PC-9 (cell line): ENCODE data around the gene PTGES2. TPM values are rescaled to one million over a fixed set of nuclear protein-coding genes. Genes with fewer than 3 reads are reported as not detected.

Source experiments
- BruUV-seq: library from RNA; stranded (reverse); fragments of 400-500 nt; replicated peaks from 2 replicates; lab custom pipeline; 2021; lab: Mats Ljungman, UMichigan
- CTCF ChIA-PET: fragments of 300-600 bp; sonication (Branson Sonifier 250); formaldehyde crosslinking; loops from one replicate; lab custom pipeline; 2022; ENCODE audit warnings: antibody characterized with exemption; lab: Charles Lee
- POLR2A ChIA-PET: fragments of 300-600 bp; sonication (Branson Sonifier 250); formaldehyde crosslinking; loops from one replicate; lab custom pipeline; 2022; ENCODE audit warnings: antibody characterized with exemption; ENCODE audit not compliant: unreplicated experiment; lab: Charles Lee
- DNase-seq, 2 experiments: peaks; one replicate each; pipeline versions ENCODE4 v3.0.0 to v3.0.0-alpha.2; 2015 to 2022; ENCODE audit warnings: mixed read lengths in 1 of 2
- H2AFZ ChIP-seq: fragments of 200-600 bp; sonication (generic); 2 replicates; pipeline ENCODE4 v1.8.1; 2017; ENCODE audit warnings: antibody characterized with exemption
- H3F3A ChIP-seq: fragments of 200-600 bp; sonication (generic); 2 replicates; pipeline ENCODE4 v1.8.1; 2017; ENCODE audit warnings: antibody characterized with exemption, mild to moderate bottlenecking, low read depth; ENCODE audit not compliant: insufficient read depth
- H3K27ac ChIP-seq: fragments of 200-600 bp; sonication (generic); 2 replicates; pipeline ENCODE4 v1.6.1; 2016; ENCODE audit warnings: mixed run types
- H3K27me3 ChIP-seq: fragments of 200-600 bp; sonication (generic); 2 replicates; pipeline ENCODE4 v1.6.1; 2016; ENCODE audit warnings: low read depth, mixed run types; ENCODE audit not compliant: insufficient read depth
- H3K36me3 ChIP-seq: fragments of 200-600 bp; sonication (generic); 2 replicates; pipeline ENCODE4 v1.6.1; 2016; ENCODE audit warnings: low read depth, mixed run types
- H3K4me1 ChIP-seq: fragments of 200-600 bp; sonication (generic); replicated peaks from 2 replicates; pipeline ENCODE4 v1.6.1; 2016; ENCODE audit warnings: mixed run types; ENCODE audit not compliant: insufficient read depth
- H3K4me2 ChIP-seq: fragments of 200-600 bp; sonication (generic); 2 replicates; pipeline ENCODE4 v1.6.1; 2017; ENCODE audit warnings: mixed run types
- H3K4me3 ChIP-seq: fragments of 200-600 bp; sonication (generic); 2 replicates; pipeline ENCODE4 v1.6.1; 2016; ENCODE audit warnings: mixed run types
- H3K79me2 ChIP-seq: fragments of 200-600 bp; sonication (generic); 2 replicates; pipeline ENCODE4 v1.6.1; 2017; ENCODE audit warnings: low read depth, mixed run types
- H3K9me2 ChIP-seq: fragments of 200-600 bp; sonication (generic); 2 replicates; pipeline ENCODE4 v1.8.1; 2017; ENCODE audit warnings: mild to moderate bottlenecking; ENCODE audit not compliant: insufficient read depth
- H3K9me3 ChIP-seq: fragments of 200-600 bp; sonication (generic); 2 replicates; pipeline ENCODE4 v1.8.1; 2016; ENCODE audit warnings: low read depth; ENCODE audit not compliant: insufficient read depth
- H4K20me1 ChIP-seq: fragments of 200-600 bp; sonication (generic); 2 replicates; pipeline ENCODE4 v1.8.1; 2017; ENCODE audit not compliant: insufficient read depth
- EZH2 ChIP-seq: fragments of 200-600 bp; sonication (generic); IDR thresholded peaks from 2 replicates; pipeline ENCODE4 v1.8.0; 2017; ENCODE audit warnings: antibody characterized with exemption, low read depth
- intact Hi-C: fragments of 100-400 bp; cut with micrococcal nuclease; formaldehyde crosslinking; loops from one replicate; pipeline ENCODE4 v1.10.0; 2022; ENCODE audit not compliant: unreplicated experiment
- total RNA-seq: library from RNA; stranded (reverse); gene quantifications from 2 replicates; pipeline ENCODE4 v1.2.3, GENCODE V29; 2021
- TF ChIP-seq, protein P1 (sequence below): fragments of 200-600 bp; sonication (generic); conservative IDR thresholded peaks from 2 replicates; pipeline ENCODE4 v1.6.1; 2017; ENCODE audit warnings: mixed run types, antibody characterized with exemption, mild to moderate bottlenecking, moderate library complexity

PTGES2 gene
- total RNA-seq, 1 experiment from 2014 or later = 95.2 TPM

DNA sequence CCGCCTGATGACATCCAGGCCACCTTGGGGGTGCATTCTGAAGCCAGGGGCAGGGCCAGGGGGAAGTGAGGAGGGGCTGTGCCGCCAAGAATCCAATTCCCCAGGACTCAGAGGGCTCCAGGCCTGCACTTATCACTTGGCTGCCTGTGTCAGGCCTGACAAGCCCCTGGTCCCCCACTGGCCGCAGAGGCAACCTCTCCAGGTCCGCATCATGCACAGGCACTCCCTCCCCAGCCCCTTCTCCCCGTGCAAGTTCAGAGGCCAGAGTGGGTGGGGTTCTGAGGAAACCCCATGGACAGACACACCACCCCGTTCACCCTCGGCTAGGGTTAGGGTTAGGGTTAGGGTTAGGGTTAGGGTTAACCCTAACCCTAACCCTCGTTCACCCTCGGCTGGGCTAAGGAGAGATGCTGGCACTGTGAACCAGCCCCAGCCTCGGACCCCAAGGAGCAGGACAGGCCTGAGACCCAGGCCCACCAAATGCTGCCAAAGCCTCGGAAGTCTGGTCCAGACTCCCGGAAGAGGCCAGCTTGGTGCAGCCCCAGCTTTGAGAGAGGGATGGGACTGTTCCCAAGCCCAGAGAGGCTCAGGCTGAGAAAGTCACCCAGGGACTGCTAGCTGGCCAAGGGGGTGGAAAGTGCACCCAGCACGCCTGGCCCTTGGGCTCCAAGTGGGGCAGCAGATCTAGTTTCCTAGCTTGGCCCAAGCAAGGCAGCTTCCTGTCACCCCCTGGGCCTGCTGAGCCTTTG is 26.6 kb upstream of the PTGES2 start:
- CTCF ChIA-PET = no interaction called here

DNA sequence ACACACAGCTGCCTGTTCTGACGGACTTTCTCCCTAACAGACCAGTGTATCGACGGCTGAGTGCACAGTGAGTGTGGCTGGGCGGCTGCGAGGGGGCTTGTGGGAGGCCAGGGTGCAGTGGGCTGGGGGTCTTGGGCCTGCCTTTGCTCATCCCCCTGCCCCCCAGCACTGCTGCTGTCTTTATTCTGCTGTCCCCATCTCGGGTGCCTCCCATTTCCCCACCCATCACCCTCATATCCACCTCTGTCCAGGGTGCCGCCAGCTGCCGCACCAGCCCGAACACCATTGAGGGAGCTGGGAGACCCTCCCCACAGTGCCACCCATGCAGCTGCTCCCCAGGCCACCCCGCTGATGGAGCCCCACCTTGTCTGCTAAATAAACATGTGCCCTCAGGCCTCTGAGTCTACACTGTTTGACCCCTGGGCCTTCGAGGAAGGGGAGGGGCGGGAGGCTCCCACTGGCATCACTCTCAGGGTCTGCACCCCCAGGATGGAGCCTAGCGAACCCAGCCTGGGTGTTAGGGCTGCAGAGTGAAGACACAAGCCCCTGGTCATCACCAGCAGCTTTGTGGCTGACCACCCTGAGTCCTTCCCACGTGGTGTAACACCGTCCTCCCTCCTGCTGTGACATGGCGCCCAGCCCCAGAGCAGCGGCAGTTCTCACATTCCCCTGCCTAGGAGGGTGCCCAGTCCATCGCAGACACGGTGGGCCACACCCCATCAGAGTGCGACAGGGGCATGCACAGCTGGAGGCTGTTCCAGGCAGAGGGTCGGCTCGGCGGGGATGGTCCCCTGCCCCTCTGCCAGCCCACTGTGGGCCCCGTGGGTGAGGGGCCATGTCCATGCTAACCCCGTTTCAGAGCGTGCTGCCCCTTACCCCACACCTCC is 25.8 kb upstream of the PTGES2 start:
- DNase-seq = no peak
- Histone ChIP-seq H3K79me2 (peaks cover 21% of the 10 kb centered on the region), H3K36me3 (peaks cover 7% of the 10 kb centered on the region; the same call in 1 of the 2 replicates), H3K9me3 (no peaks in the 10 kb centered on the region), H3K27me3 (no peaks in the 10 kb centered on the region), H3K4me2 (no peak overlapping the region), H3K4me1 (peaks cover 19% of the 10 kb centered on the region), H4K20me1 (peaks cover 24% of the 10 kb centered on the region), H3K4me3 (no peak overlapping the region), H3K27ac (no peak overlapping the region), H2AFZ (no peak overlapping the region), H3K9me2 (no peaks in the 10 kb centered on the region), H3F3A (peaks cover 74% of the 10 kb centered on the region)
- TF ChIP-seq, protein P1, sequence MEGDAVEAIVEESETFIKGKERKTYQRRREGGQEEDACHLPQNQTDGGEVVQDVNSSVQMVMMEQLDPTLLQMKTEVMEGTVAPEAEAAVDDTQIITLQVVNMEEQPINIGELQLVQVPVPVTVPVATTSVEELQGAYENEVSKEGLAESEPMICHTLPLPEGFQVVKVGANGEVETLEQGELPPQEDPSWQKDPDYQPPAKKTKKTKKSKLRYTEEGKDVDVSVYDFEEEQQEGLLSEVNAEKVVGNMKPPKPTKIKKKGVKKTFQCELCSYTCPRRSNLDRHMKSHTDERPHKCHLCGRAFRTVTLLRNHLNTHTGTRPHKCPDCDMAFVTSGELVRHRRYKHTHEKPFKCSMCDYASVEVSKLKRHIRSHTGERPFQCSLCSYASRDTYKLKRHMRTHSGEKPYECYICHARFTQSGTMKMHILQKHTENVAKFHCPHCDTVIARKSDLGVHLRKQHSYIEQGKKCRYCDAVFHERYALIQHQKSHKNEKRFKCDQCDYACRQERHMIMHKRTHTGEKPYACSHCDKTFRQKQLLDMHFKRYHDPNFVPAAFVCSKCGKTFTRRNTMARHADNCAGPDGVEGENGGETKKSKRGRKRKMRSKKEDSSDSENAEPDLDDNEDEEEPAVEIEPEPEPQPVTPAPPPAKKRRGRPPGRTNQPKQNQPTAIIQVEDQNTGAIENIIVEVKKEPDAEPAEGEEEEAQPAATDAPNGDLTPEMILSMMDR = no peak
- no peak for TF ChIP-seq EZH2
- intact Hi-C loops = no loop called here
- BruUV-seq = no TSS peak
- ChIA-PET CTCF (no interaction called here), POLR2A (no interaction called here)

More for the DNA sequence above, 26.6 kb upstream of the PTGES2 start:
- intact Hi-C loops = no loop called here
- peaks cover 24% of the 10 kb centered on the region for H4K20me1 ChIP-seq
- H3F3A ChIP-seq = peaks cover 67% of the 10 kb centered on the region
- H3K9me2 ChIP-seq = no peaks in the 10 kb centered on the region
- no TSS peak for BruUV-seq
- H3K79me2 ChIP-seq = peaks cover 19% of the 10 kb centered on the region
- POLR2A ChIA-PET = no interaction called here
- no peaks in the 10 kb centered on the region for H3K27me3 ChIP-seq
- H3K36me3 ChIP-seq = peaks cover 7% of the 10 kb centered on the region; the same call in 1 of the 2 replicates
- no peak overlapping the region for H3K4me3 ChIP-seq
- no peak overlapping the region for H3K27ac ChIP-seq
- H3K4me1 ChIP-seq = 0 out of 2 replicates have a peak, but pooled peaks cover 14% of the 10 kb centered on the region
- H3K4me2 ChIP-seq = no peak overlapping the region
- no peak overlapping the region for H2AFZ ChIP-seq
- no peak for DNase-seq
- TF ChIP-seq EZH2 = no peak
- TF ChIP-seq, protein P1 = no peak
- H3K9me3 ChIP-seq = no peaks in the 10 kb centered on the region
